AG09309 (cell line): ENCODE data around the gene PAXIP1.

ENCODE experiments used
- DNase-seq: peaks from one replicate; pipeline ENCODE4 v3.0.0-alpha.2; 2010; ENCODE audit warnings: low read depth
- H3K4me3 ChIP-seq: 2 replicates; pipeline ENCODE4 v1.5.1; 2011; ENCODE audit warnings: mild to moderate bottlenecking, low read depth, low read length, moderate library complexity; ENCODE audit not compliant: control insufficient read depth
- TF ChIP-seq, protein P1 (sequence below): IDR thresholded peaks from 2 replicates; pipeline ENCODE4 v1.5.1; 2011; ENCODE audit warnings: mild to moderate bottlenecking, low read depth, low read length, inconsistent platforms; ENCODE audit not compliant: insufficient read depth, control insufficient read depth; ENCODE audit errors: missing control alignments

The PAXIP1 gene

DNA sequence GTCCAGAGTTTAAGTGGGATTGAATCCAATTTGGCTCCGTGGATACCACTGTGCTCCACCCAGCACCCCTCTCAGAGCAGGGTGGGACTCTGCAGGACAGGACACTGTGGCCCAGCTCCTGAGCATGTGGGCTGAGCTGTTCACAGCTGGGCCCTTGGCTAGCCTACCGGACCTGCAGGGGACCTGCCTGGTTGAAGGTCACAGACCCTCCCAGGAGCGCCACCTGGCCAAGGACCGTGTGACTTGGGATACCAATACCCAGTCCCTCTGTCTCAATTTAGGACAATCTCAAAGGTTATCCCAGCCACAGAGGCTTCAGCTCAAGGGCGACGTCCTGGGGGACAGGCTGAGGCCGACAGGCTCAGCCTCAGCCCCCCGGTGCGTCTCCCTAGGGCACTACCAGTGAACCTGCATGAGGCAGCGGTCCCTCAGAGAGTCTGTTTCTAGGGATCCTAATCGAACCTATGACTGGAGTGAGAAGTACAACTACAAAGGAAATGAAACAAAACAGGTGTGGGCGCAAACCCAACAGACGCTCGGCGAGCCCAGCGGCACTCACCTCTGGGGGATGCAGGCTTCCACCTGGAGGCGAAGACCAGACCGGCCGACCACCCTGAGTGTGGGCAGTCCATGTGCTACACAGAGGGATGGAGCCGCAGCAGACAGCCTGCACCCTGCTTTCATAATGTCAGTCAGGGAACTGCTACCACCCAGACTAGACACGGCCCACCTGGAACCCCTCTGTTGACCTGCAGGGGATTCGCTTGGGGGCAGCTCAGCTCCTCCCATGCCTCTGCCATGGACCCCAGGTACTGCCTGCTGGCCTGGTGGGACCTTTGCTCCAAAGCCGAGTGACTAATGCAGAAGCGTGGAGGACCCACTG is 103.7 kb downstream of the PAXIP1 start:
- H3K4me3 ChIP-seq, result no peak overlapping the region
- DNase-seq, result no peak
- TF ChIP-seq, protein P1, sequence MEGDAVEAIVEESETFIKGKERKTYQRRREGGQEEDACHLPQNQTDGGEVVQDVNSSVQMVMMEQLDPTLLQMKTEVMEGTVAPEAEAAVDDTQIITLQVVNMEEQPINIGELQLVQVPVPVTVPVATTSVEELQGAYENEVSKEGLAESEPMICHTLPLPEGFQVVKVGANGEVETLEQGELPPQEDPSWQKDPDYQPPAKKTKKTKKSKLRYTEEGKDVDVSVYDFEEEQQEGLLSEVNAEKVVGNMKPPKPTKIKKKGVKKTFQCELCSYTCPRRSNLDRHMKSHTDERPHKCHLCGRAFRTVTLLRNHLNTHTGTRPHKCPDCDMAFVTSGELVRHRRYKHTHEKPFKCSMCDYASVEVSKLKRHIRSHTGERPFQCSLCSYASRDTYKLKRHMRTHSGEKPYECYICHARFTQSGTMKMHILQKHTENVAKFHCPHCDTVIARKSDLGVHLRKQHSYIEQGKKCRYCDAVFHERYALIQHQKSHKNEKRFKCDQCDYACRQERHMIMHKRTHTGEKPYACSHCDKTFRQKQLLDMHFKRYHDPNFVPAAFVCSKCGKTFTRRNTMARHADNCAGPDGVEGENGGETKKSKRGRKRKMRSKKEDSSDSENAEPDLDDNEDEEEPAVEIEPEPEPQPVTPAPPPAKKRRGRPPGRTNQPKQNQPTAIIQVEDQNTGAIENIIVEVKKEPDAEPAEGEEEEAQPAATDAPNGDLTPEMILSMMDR, result no peak

DNA sequence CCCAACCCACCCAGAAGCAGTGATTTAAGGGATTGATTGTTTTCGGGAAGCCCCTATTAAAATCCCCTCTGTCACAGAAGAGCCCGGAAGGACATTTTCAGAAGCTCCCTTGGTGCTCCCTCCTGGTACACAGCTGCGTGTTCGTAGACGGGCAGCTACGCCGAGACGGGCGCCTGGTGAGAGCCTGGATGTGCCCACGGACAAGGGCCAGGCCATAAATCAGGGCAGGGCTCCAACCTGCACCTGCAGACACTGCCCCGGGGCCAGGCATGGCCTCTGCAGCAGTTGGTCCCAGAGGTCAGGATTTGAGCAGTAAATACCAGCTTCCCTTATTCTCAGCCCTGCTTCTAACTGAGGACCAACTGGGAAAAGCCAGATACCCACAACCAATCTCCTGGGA is 106.8 kb downstream of the PAXIP1 start:
- DNase-seq, result no peak
- H3K4me3 ChIP-seq, result no peak overlapping the region
- TF ChIP-seq, protein P1, result no peak
